CD4-positive, alpha-beta T cell treated with Interleukin-17A for 1 hour (primary cell): ENCODE measurements around the gene RND2.
"Not testable (repeated sequence)": the region's sequence is repeated elsewhere in the genome, so short reads cannot be mapped to it uniquely, and the experiment has no call there.

Experiments used
- DNase-seq: peaks from one replicate; pipeline ENCODE4 v3.0.0-alpha.2; 2020

The RND2 gene, protein sequence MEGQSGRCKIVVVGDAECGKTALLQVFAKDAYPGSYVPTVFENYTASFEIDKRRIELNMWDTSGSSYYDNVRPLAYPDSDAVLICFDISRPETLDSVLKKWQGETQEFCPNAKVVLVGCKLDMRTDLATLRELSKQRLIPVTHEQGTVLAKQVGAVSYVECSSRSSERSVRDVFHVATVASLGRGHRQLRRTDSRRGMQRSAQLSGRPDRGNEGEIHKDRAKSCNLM

GRCh38 chr17:43024407-43025289 lies at the start of gene RND2:
Gene RND2, plus strand, starts transcription at chr17:43025231. Its CDS starts 117 bp downstream, at chr17:43025348.
- peak; percentile 89 for DNase-seq

DNA sequence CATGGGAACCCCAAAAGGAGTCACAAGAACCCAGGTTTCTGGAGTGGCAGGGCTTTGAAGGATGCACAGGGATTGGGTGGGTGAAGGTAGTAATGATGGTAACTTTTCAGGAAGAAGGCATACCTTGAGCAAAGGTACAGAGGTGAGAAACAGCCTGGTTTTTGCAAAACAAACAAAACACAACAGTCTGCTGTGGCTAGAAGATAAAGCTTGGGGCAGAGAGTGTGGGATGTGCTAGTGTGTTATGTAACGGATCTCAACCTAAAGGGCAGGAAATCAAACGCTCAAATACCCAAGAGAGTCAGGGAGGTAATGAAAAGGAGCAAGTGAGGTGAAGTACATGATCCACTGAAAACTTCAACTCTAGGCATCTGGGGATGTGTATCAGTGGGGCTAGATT lies 49.8 kb upstream of the RND2 start:
- no peak for DNase-seq

DNA sequence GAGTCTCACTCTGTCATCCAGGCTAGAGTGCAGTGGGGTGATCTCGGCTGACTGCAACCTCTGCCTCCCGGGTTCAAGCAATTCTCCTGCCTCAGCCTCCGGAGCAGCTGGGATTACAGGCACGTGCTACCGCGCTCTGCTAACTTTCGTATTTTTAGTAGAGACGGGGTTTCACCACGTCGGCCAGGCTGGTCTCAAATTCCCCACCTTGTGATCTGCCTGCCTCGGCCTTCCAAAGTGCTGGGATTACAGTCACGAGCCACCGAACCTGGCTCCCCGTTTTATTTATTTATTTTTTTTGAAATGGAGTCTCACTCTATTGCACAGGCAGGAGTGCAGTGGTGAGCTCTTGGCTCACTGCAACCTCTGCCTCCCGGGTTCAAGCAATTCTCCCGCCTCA lies 49.3 kb upstream of the RND2 start:
- not testable (repeated sequence) for DNase-seq

DNA sequence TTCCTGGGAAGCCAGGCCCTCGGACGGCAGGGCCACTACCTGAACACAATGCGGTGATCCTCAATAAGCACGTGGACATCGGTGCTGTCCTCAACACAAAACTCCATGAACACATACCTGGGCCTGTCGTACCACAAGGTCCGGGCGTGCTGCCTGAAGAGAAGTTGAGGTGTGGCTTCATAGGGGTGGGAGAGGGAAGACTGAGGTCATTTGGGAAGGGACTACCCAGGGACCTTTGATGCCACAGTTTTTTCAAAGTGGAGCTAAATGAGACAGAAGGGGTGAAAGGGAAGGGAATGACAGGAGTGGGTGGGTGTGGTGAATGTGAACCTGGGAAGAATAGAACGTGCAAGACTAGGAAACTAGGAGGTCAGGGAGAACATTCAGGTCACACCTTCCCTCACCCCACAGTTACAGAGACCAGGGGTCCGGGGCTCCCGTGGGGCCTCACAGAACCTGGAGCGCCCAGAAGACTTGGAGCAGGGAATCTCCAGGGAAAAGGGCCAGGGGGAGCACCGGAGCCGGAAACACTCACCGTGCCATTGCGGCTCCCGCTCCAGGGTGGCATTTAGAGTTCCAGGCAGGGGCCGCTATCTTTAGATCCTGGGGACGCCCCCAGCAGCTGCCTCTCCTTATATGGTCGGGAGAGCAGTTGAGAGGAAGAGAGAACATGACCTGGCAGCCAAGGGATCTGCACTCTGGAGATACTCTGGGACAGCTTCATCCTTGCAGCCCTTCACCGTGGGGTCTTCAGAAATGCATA lies 45.3 kb upstream of the RND2 start, which contains the start of gene PTGES3L:
TSS of gene PTGES3L (minus strand) at position 570 of the 763 bp plus-strand sequence. CDS start at position 543, 27 bp downstream.
- no peak for DNase-seq

GRCh38 chr17:42980274-42980765 lies 44.7 kb upstream of the RND2 start, which contains the start of gene RUNDC1:
Gene RUNDC1, plus strand, starts transcription at chr17:42980565. Its CDS starts 12 bp downstream, at chr17:42980577.
- DNase-seq: peak; percentile 91

- peak; percentile 56 for DNase-seq
These were observed 44.1 kb upstream of the RND2 start for GRCh38 chr17:42980766-42981397.

- DNase-seq: no peak
These were observed 42.8 kb upstream of the RND2 start for GRCh38 chr17:42982266-42982665.

DNA sequence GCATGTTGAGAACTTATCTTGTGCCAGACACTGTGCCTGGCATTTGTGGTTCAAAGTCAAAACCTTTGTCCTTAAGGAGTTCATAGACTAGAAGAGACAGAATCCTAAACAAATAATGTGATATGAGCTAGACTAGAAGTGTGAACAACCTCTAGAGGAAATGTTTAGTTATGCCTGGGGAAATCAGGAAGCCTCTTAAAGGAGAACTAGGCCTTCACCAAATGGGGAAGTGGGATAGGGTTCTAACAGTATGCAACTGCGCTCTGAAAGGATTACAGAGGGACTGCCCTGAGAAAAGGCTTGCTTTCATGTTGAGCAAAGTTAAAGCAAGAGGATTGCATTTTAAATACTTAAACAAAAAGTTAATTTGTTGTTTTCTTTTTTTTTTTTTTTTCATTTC lies 39.8 kb upstream of the RND2 start:
- DNase-seq: no peak

DNA sequence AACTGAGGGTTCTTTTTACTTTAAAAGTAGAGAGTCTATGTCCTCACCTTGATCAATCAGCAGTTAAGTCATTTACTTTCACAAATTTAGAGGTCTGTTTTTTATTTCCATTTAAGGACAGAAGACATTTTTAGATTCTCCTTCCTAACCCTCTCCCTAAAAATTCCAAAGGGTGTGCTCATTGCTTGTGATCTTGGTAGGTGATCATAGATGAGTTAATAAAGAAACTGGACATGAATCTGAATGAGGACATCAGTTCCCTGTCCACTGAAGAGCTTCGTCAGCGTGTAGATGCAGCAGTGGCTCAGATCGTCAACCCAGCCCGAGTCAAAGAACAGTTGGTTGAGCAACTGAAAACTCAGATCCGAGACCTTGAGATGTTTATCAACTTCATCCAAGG lies 35.9 kb upstream of the RND2 start:
- no peak for DNase-seq

DNA sequence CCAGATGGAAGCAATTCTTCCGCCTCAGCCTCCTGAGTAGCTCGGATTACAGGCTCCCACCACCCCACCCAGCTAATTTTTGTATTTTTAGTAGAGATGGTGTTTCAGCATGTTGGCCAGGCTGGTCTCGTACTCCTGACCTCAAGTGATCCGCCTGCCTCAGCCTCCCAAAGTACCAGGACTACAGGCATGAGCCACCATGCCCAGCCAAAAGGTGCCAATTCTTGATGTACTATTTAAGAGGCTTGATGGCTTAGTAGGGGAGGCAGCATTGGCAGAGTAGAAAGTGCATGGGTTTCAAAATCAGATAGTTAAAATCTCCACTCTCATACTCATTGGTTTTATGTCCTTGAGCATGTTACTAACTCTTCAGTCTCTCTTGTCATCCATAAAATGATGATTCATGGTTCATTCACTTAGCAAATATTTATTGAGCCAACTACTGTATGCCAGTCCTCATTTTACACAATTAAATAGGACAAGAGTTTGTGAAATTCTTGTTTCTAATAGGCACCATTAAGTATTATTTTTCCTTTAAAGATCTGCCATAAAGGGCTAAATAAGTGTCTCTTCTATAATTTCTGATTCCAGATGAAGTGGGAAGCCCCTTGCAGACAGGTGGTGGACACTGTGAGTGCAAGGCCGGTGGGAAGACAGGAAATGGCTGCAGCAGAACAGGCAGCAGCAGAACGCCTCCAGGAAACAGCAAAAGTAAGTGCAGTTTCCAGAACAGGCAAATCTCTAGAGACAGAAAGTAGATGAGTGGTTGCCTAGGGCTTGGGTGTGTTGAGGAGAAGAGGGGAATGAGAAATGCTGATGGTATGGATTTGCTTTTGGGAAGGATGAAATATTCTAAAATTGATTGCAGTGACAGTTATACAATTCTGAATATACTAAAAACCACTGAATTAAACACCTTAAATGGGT lies 35.0 kb upstream of the RND2 start:
- no peak for DNase-seq

- no peak for DNase-seq
These were observed 33.6 kb upstream of the RND2 start for GRCh38 chr17:42991471-42991870.

- no peak for DNase-seq
These were observed 32.2 kb upstream of the RND2 start for GRCh38 chr17:42992872-42993271.

GRCh38 chr17:42993913-42994312 lies 31.1 kb upstream of the RND2 start:
- not testable (repeated sequence) for DNase-seq

DNA sequence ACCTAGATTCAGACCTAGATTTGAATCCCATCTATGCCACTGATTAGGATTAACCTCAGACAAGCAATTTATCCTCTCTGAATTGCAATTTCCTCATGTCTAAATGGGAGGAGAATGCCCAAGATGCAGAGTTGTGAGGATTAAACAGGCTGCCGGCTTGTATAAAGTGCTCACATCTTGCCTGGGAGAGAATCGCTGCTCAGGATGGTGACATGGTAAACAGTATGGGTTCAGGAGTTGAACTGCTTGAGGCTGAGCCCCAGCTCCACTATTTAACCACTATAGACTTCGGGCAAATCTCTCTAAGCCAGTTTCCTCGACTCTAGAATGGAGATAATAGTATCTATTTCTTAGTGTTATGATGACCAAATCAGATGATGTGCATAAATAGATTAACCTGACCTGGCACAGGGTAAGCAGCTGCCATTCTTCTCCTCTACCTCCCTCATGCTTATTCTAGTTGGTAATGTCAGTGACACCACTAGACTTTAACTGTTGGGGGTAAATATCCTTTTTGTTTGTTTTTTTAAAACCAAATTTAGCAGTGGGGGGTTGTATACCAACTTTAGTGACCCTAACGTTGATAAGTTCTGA lies 27.5 kb upstream of the RND2 start:
- no peak for DNase-seq

DNA sequence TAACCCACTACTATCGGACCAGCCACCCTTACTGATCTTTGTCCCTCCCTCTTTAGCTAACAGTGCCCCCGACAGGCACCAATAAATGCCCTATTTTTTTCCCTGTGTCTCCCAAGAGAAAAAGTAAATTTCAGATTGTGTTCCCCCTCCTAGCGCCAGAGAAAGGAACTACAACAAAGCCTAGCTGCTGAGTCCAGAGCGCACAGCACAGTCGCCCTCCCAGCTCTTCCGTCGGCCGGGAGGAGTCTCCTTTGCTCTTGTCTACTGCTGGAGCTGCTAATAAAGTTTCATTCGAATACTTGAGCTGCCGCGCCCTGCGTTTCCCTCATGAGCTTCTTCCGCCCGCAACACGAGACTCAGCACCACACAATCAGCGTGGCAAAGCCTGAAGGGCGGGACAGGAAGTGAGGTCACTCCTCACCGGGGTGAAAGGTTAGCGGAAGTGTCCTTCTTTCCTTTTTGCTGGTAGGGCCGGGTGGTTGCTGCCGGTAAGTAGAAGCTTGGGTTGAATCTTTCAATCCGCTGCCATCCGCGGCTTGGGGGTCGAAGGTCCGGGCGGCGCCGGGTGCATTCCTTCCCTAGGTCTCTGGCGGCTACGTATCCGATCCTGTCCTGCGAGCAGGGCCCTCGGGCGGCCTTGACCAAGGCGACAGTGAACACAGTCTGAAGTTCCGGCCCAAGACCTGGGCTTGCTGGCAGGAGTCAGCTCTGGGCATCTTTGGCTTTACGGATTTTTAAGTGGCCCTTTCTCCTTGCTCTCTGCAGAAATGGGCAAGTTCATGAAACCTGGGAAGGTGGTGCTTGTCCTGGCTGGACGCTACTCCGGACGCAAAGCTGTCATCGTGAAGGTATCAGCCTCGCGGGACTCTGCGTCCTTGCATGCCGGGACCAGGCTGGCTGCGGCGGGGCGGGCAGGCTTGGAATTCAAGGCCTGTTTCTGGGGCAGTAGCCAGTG lies 26.8 kb upstream of the RND2 start, which contains the start of gene RPL27:
TSS of gene RPL27 (plus strand) at position 436 of the 955 bp plus-strand sequence. CDS start at position 768, 332 bp downstream.
- peak; percentile 99 for DNase-seq

GRCh38 chr17:42999003-42999525 lies 26.0 kb upstream of the RND2 start:
- DNase-seq: no peak

GRCh38 chr17:43000894-43001293 lies 24.1 kb upstream of the RND2 start:
- DNase-seq: not testable (repeated sequence)

GRCh38 chr17:43003542-43004172 lies 21.4 kb upstream of the RND2 start:
- no peak for DNase-seq
